Liver (tissue), 9 donors: ENCODE results near the gene ZNF541. TPM values are rescaled to one million over a fixed set of nuclear protein-coding genes. Genes with fewer than 3 reads are reported as not detected.

Experiments
- DNase-seq: peaks from one replicate; pipeline ENCODE4 v3.0.0-alpha.2; 2017; ENCODE audit warnings: low spot score
- H3K27ac ChIP-seq, 2 donors: one replicate each; pipeline ENCODE4 v1.7.0; 2013; ENCODE audit warnings: inconsistent platforms in 2 of 2, low read length in 2 of 2, control low read depth in 1 of 2, low read depth in 1 of 2, mild to moderate bottlenecking in 1 of 2
- H3K27me3 ChIP-seq, 4 donors: one replicate each; pipeline versions ENCODE4 v1.6.1 to v1.7.0; 2013; ENCODE audit warnings: low read length in 3 of 4, inconsistent platforms in 1 of 4, mild to moderate bottlenecking in 1 of 4, moderate library complexity in 1 of 4; ENCODE audit not compliant: control insufficient read depth in 4 of 4, insufficient read depth in 4 of 4
- H3K36me3 ChIP-seq, 4 donors: one replicate each; pipeline versions ENCODE4 v1.6.1 to v1.7.0; 2013; ENCODE audit warnings: low read length in 3 of 4, mild to moderate bottlenecking in 3 of 4, low read depth in 1 of 4, moderate library complexity in 1 of 4; ENCODE audit not compliant: control insufficient read depth in 4 of 4, insufficient read depth in 3 of 4
- H3K4me1 ChIP-seq, 4 donors: one replicate each; pipeline versions ENCODE4 v1.6.1 to v1.7.0; 2013; ENCODE audit warnings: low read length in 3 of 4, mild to moderate bottlenecking in 3 of 4, moderate library complexity in 1 of 4; ENCODE audit not compliant: control insufficient read depth in 4 of 4, insufficient read depth in 4 of 4
- H3K4me3 ChIP-seq, 3 donors: one replicate each; pipeline versions ENCODE4 v1.6.1 to v1.7.0; 2013; ENCODE audit warnings: low read length in 3 of 3, control low read depth in 1 of 3, low read depth in 1 of 3, mild to moderate bottlenecking in 1 of 3
- H3K9ac ChIP-seq, 2 donors: one replicate each; pipeline ENCODE4 v1.7.0; 2013; ENCODE audit warnings: low read length in 2 of 2, mild to moderate bottlenecking in 2 of 2, moderate library complexity in 2 of 2, control low read depth in 1 of 2, low read depth in 1 of 2
- H3K9me3 ChIP-seq, 4 donors: one replicate each; pipeline versions ENCODE4 v1.6.1 to v1.7.0; 2013; ENCODE audit warnings: low read length in 3 of 4; ENCODE audit not compliant: control insufficient read depth in 4 of 4
- EGR1 ChIP-seq, 2 donors: IDR thresholded peaks; 2 replicates each; pipeline ENCODE4 v1.6.1; 2016 to 2018; ENCODE audit warnings: antibody characterized with exemption in 2 of 2, low read depth in 2 of 2
- FOXA1 ChIP-seq: IDR thresholded peaks from 2 replicates; pipeline ENCODE4 v1.6.1; 2016; ENCODE audit warnings: antibody characterized with exemption
- FOXA2 ChIP-seq: IDR thresholded peaks from 2 replicates; pipeline ENCODE4 v1.6.1; 2016; ENCODE audit warnings: antibody characterized with exemption
- HNF4A ChIP-seq, 2 donors: conservative IDR thresholded peaks; 2 replicates each; pipeline ENCODE4 v1.6.1; 2016; ENCODE audit warnings: antibody characterized with exemption in 2 of 2, mild to moderate bottlenecking in 2 of 2
- HNF4G ChIP-seq: IDR thresholded peaks from 2 replicates; pipeline ENCODE4 v1.6.1; 2016; ENCODE audit warnings: antibody characterized with exemption
- JUND ChIP-seq, 2 donors: IDR thresholded peaks; 2 replicates each; pipeline ENCODE4 v1.6.1; 2016; ENCODE audit warnings: antibody characterized with exemption in 2 of 2
- MAX ChIP-seq: IDR thresholded peaks from 2 replicates; pipeline ENCODE4 v1.6.1; 2016; ENCODE audit warnings: antibody characterized with exemption
- NR2F2 ChIP-seq: IDR thresholded peaks from 2 replicates; pipeline ENCODE4 v1.6.1; 2016; ENCODE audit warnings: antibody characterized with exemption
- RAD21 ChIP-seq, 2 donors: IDR thresholded peaks; 2 replicates each; pipeline ENCODE4 v1.6.1; 2016; ENCODE audit warnings: antibody characterized with exemption in 2 of 2, mild to moderate bottlenecking in 2 of 2
- SP1 ChIP-seq: IDR thresholded peaks from 2 replicates; pipeline ENCODE4 v1.6.1; 2018; ENCODE audit warnings: antibody characterized with exemption, mild to moderate bottlenecking
- TAF1 ChIP-seq: conservative IDR thresholded peaks from 2 replicates; pipeline ENCODE4 v1.6.1; 2016; ENCODE audit warnings: antibody characterized with exemption, mild to moderate bottlenecking
- YY1 ChIP-seq: IDR thresholded peaks from 2 replicates; pipeline ENCODE4 v1.6.1; 2016; ENCODE audit warnings: antibody characterized with exemption, mild to moderate bottlenecking
- WGBS: extraction: QIAGEN DNeasy Blood & Tissue Kit; methylation state at CpG from one replicate; pipeline ENCODE4 v1.1.7; 2013; 5-methylcytosine and 5-hydroxymethylcytosine counted together
- polyA plus RNA-seq, 2 donors: library from polyadenylated mRNA; stranded (reverse) in 1 of 2; unstranded in 1 of 2; fragments of 200-250 nt in 1 of 2; fragments of >200 nt in 1 of 2; fragmentation: Nextera tagmentation in 1 of 2; extraction: Ambion mirVana in 1 of 2; gene quantifications; one replicate each; pipeline versions ENCODE4 v1.2.1 to v1.2.3, GENCODE V29; 2013 to 2015
- total RNA-seq, 2 donors: library from RNA; depleted of rRNA; stranded (reverse); fragments of >200 nt; gene quantifications; one replicate each; pipeline ENCODE4 v1.2.3, GENCODE V29; 2014
- TF ChIP-seq, protein P1 (sequence below): IDR thresholded peaks from 2 replicates; pipeline ENCODE4 v1.6.1; 2016; ENCODE audit warnings: antibody characterized with exemption
- TF ChIP-seq, protein P2 (sequence below): IDR thresholded peaks from 2 replicates; pipeline ENCODE4 v1.6.1; 2016; ENCODE audit warnings: antibody characterized with exemption, mild to moderate bottlenecking
- TF ChIP-seq, protein P3 (sequence below): fragments of 150-350 bp; IDR thresholded peaks from 2 replicates; pipeline ENCODE4 v1.5.1; 2017; ENCODE audit warnings: improper control_type of control experiment, low read depth, low read length; ENCODE audit not compliant: missing input control
- TF ChIP-seq, protein P4 (sequence below): IDR thresholded peaks from 2 replicates; pipeline ENCODE4 v1.6.1; 2016; ENCODE audit warnings: antibody characterized with exemption
- donor health status: healthy.
- donor health status: healthy.
- donor health status: healthy.
- donor health status: healthy.
- donor health status: healthy.

Gene ZNF541
- total and polyA plus RNA-seq, 4 donors, result 0.05 to 0.09 (median 0.08) TPM; not detected in 1

GRCh38 chr19:47614021-47614295 lies 41.0 kb upstream of the ZNF541 start:
- Histone ChIP-seq H3K9me3 (no peaks in the 10 kb centered on the region), H3K36me3 (no peaks in the 10 kb centered on the region), H3K27me3 (no peaks in the 10 kb centered on the region), H3K4me1 (peaks cover 9 to 27% (median 22%) of the 10 kb centered on the region in 4 donors), H3K27ac (no peak overlapping the region), H3K9ac (no peak overlapping the region), H3K4me3 (no peak overlapping the region)
- WGBS, result 72% methylated on average over 3 of the region's 3 CpGs
- DNase-seq, result no peak
- TF ChIP-seq JUND (IDR thresholded peaks at IDR 0.05), result no peak
- TF ChIP-seq HNF4G, result no peak
- TF ChIP-seq MAX, result no peak
- no peak for TF ChIP-seq NR2F2
- no peak for TF ChIP-seq HNF4A (conservative IDR thresholded peaks at IDR 0.05)
- TF ChIP-seq SP1, result no peak
- TF ChIP-seq, protein P1, sequence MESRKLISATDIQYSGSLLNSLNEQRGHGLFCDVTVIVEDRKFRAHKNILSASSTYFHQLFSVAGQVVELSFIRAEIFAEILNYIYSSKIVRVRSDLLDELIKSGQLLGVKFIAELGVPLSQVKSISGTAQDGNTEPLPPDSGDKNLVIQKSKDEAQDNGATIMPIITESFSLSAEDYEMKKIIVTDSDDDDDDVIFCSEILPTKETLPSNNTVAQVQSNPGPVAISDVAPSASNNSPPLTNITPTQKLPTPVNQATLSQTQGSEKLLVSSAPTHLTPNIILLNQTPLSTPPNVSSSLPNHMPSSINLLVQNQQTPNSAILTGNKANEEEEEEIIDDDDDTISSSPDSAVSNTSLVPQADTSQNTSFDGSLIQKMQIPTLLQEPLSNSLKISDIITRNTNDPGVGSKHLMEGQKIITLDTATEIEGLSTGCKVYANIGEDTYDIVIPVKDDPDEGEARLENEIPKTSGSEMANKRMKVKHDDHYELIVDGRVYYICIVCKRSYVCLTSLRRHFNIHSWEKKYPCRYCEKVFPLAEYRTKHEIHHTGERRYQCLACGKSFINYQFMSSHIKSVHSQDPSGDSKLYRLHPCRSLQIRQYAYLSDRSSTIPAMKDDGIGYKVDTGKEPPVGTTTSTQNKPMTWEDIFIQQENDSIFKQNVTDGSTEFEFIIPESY, result no peak
- TF ChIP-seq, protein P2, sequence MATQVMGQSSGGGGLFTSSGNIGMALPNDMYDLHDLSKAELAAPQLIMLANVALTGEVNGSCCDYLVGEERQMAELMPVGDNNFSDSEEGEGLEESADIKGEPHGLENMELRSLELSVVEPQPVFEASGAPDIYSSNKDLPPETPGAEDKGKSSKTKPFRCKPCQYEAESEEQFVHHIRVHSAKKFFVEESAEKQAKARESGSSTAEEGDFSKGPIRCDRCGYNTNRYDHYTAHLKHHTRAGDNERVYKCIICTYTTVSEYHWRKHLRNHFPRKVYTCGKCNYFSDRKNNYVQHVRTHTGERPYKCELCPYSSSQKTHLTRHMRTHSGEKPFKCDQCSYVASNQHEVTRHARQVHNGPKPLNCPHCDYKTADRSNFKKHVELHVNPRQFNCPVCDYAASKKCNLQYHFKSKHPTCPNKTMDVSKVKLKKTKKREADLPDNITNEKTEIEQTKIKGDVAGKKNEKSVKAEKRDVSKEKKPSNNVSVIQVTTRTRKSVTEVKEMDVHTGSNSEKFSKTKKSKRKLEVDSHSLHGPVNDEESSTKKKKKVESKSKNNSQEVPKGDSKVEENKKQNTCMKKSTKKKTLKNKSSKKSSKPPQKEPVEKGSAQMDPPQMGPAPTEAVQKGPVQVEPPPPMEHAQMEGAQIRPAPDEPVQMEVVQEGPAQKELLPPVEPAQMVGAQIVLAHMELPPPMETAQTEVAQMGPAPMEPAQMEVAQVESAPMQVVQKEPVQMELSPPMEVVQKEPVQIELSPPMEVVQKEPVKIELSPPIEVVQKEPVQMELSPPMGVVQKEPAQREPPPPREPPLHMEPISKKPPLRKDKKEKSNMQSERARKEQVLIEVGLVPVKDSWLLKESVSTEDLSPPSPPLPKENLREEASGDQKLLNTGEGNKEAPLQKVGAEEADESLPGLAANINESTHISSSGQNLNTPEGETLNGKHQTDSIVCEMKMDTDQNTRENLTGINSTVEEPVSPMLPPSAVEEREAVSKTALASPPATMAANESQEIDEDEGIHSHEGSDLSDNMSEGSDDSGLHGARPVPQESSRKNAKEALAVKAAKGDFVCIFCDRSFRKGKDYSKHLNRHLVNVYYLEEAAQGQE, result no peak
- no peak for TF ChIP-seq TAF1
- TF ChIP-seq FOXA1, result no peak
- TF ChIP-seq, protein P3, sequence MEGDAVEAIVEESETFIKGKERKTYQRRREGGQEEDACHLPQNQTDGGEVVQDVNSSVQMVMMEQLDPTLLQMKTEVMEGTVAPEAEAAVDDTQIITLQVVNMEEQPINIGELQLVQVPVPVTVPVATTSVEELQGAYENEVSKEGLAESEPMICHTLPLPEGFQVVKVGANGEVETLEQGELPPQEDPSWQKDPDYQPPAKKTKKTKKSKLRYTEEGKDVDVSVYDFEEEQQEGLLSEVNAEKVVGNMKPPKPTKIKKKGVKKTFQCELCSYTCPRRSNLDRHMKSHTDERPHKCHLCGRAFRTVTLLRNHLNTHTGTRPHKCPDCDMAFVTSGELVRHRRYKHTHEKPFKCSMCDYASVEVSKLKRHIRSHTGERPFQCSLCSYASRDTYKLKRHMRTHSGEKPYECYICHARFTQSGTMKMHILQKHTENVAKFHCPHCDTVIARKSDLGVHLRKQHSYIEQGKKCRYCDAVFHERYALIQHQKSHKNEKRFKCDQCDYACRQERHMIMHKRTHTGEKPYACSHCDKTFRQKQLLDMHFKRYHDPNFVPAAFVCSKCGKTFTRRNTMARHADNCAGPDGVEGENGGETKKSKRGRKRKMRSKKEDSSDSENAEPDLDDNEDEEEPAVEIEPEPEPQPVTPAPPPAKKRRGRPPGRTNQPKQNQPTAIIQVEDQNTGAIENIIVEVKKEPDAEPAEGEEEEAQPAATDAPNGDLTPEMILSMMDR, result no peak
- TF ChIP-seq, protein P4, sequence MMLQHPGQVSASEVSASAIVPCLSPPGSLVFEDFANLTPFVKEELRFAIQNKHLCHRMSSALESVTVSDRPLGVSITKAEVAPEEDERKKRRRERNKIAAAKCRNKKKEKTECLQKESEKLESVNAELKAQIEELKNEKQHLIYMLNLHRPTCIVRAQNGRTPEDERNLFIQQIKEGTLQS, result no peak
- TF ChIP-seq RAD21 (IDR thresholded peaks at IDR 0.05), result no peak
- no peak for TF ChIP-seq EGR1 (IDR thresholded peaks at IDR 0.05; ENCODE audit: low read depth in 2 of 2)
- TF ChIP-seq YY1, result no peak
- TF ChIP-seq FOXA2, result no peak
